CD14-positive monocyte (primary cell): ENCODE data around the gene MBD1. TPM values are rescaled to one million over a fixed set of nuclear protein-coding genes. Genes with fewer than 3 reads are reported as not detected.

Experiments used
- DNase-seq, 3 donors: peaks; one replicate each; pipeline ENCODE4 v3.0.0-alpha.2; 2011 to 2022
- H2AFZ ChIP-seq: 2 replicates; pipeline ENCODE4 v1.6.0; 2012; ENCODE audit warnings: mild to moderate bottlenecking, low read depth, low read length, inconsistent platforms; ENCODE audit not compliant: insufficient read depth, poor library complexity, severe bottlenecking
- H3K27ac ChIP-seq, 2 donors: 1 replicate in 1 of 2; 2 replicates in 1 of 2; pipeline ENCODE4 v1.5.1; 2012 to 2013; ENCODE audit warnings: low read length in 2 of 2, control low read depth in 1 of 2, inconsistent platforms in 1 of 2, low read depth in 1 of 2, mild to moderate bottlenecking in 1 of 2
- H3K27me3 ChIP-seq, 2 donors: one replicate each; pipeline versions ENCODE4 v1.6.0 to v1.6.1; 2011 to 2013; ENCODE audit warnings: low read length in 2 of 2; ENCODE audit not compliant: control insufficient read depth in 2 of 2, insufficient read depth in 2 of 2
- H3K36me3 ChIP-seq, 2 donors: replicated peaks in 1 of 2; 1 replicate in 1 of 2; 2 replicates in 1 of 2; pipeline versions ENCODE4 v1.5.1 to v1.6.1; 2012 to 2013; ENCODE audit warnings: low read length in 2 of 2, control low read depth in 1 of 2, inconsistent platforms in 1 of 2, mild to moderate bottlenecking in 1 of 2; ENCODE audit not compliant: insufficient read depth in 2 of 2, control insufficient read depth in 1 of 2
- H3K4me1 ChIP-seq, 2 donors: 1 replicate in 1 of 2; 2 replicates in 1 of 2; pipeline versions ENCODE4 v1.5.1 to v1.6.1; 2012 to 2013; ENCODE audit warnings: low read length in 2 of 2, control low read depth in 1 of 2, inconsistent platforms in 1 of 2, mild to moderate bottlenecking in 1 of 2, moderate library complexity in 1 of 2; ENCODE audit not compliant: insufficient read depth in 2 of 2, control insufficient read depth in 1 of 2
- H3K4me2 ChIP-seq: replicated peaks from 2 replicates; pipeline ENCODE3; 2012; ENCODE audit warnings: low read length, moderate library complexity, mild to moderate bottlenecking; ENCODE audit not compliant: poor library complexity, severe bottlenecking; ENCODE audit errors: extremely low read depth
- H3K4me3 ChIP-seq, 3 experiments: fragments of 200-600 bp in 1 of 3; sonication (generic) in 1 of 3; replicated peaks in 1 of 3; 1 replicate in 2 of 3; 2 replicates in 1 of 3; pipeline ENCODE4 v1.5.1; 2011 to 2013; ENCODE audit warnings: low read length in 3 of 3, mild to moderate bottlenecking in 3 of 3, control low read depth in 2 of 3, low read depth in 2 of 3, inconsistent platforms in 1 of 3, moderate library complexity in 1 of 3
- H3K79me2 ChIP-seq: 2 replicates; pipeline ENCODE4 v1.6.0; 2012; ENCODE audit warnings: mild to moderate bottlenecking, control low read depth, inconsistent platforms, low read length, moderate library complexity; ENCODE audit not compliant: insufficient read depth
- H3K9ac ChIP-seq: 2 replicates; pipeline ENCODE4 v1.6.0; 2017; ENCODE audit warnings: low read length, mild to moderate bottlenecking; ENCODE audit not compliant: insufficient read depth, poor library complexity, severe bottlenecking
- H3K9me3 ChIP-seq, 2 donors: replicated peaks in 1 of 2; 1 replicate in 1 of 2; 2 replicates in 1 of 2; pipeline versions ENCODE4 v1.5.1 to v1.6.1; 2012 to 2013; ENCODE audit warnings: low read length in 2 of 2, control low read depth in 1 of 2; ENCODE audit not compliant: control insufficient read depth in 1 of 2, insufficient read depth in 1 of 2
- H4K20me1 ChIP-seq: 2 replicates; pipeline ENCODE4 v1.6.0; 2012; ENCODE audit warnings: mild to moderate bottlenecking, low read length, control low read depth, moderate library complexity; ENCODE audit not compliant: insufficient read depth
- H3K27ac Mint-ChIP-seq, 7 donors: one replicate each; pipeline ENCODE4 v1.8.0; 2020; ENCODE audit warnings: mild to moderate bottlenecking in 7 of 7, mixed read lengths in 7 of 7, moderate library complexity in 6 of 7, inconsistent platforms in 2 of 7
- H3K27me3 Mint-ChIP-seq, 3 donors: one replicate each; pipeline ENCODE4 v1.8.0; 2021 to 2022; ENCODE audit warnings: low read depth in 3 of 3, mild to moderate bottlenecking in 3 of 3, mixed read lengths in 3 of 3, moderate library complexity in 3 of 3, inconsistent platforms in 1 of 3
- H3K36me3 Mint-ChIP-seq, 2 donors: one replicate each; pipeline ENCODE4 v1.8.0; 2020; ENCODE audit warnings: mixed read lengths in 2 of 2, inconsistent platforms in 1 of 2, mild to moderate bottlenecking in 1 of 2
- H3K4me1 Mint-ChIP-seq: one replicate; pipeline ENCODE4 v1.8.0; 2020; ENCODE audit warnings: mild to moderate bottlenecking, mixed read lengths
- H3K4me3 Mint-ChIP-seq, 2 donors: one replicate each; pipeline ENCODE4 v1.8.0; 2020; ENCODE audit warnings: mild to moderate bottlenecking in 2 of 2, mixed read lengths in 2 of 2, moderate library complexity in 1 of 2
- H3K9me3 Mint-ChIP-seq, 7 donors: one replicate each; pipeline ENCODE4 v1.8.0; 2020 to 2022; ENCODE audit warnings: mixed read lengths in 7 of 7, mild to moderate bottlenecking in 6 of 7, moderate library complexity in 6 of 7, inconsistent platforms in 2 of 7
- CTCF ChIP-seq: fragments of 200-600 bp; IDR thresholded peaks from one replicate; pipeline ENCODE4 v1.8.0; 2022; ENCODE audit warnings: antibody characterized with exemption, mild to moderate bottlenecking
- WGBS: methylation state at CpG from one replicate; pipeline ENCODE4 v1.1.5; 2013; ENCODE audit warnings: missing lambda C conversion rate; ENCODE audit not compliant: insufficient coverage; 5-methylcytosine and 5-hydroxymethylcytosine counted together
- intact Hi-C, 2 donors: fragments of 100-400 bp; cut with micrococcal nuclease; formaldehyde crosslinking; loops; one replicate each; pipeline versions ENCODE4 v1.15.0 to v1.15.1; 2023
- polyA minus RNA-seq: library from RNA; depleted of rRNA, polyadenylated mRNA; stranded (reverse); fragments of >200 nt; gene quantifications from 2 replicates; pipeline ENCODE4 v1.2.3, GENCODE V29; 2012
- polyA plus RNA-seq, 3 donors: library from polyadenylated mRNA; depleted of rRNA in 1 of 3; unstranded in 2 of 3; stranded (reverse) in 1 of 3; fragments of 300-500 nt in 2 of 3; fragments of >200 nt in 1 of 3; fragmentation: Illumina TruSeq in 2 of 3; gene quantifications; 1 replicate in 2 of 3; 2 replicates in 1 of 3; pipeline ENCODE4 v1.2.3, GENCODE V29; 2012 to 2021
- total RNA-seq, 12 experiments: library from RNA in 1 of 12; stranded (reverse) in 1 of 12; fragments of 120-200 nt in 1 of 12; gene quantifications; one replicate each; pipeline ENCODE4 v1.2.4 and lab custom pipeline; 2013 to 2026; ENCODE audit warnings: mixed read lengths in 6 of 12, inconsistent platforms in 1 of 12

The MBD1 gene
- 51.2 TPM for total RNA-seq (2013)
- 10 to 100 TPM; 13.2 to 88.6 (median 17.4) TPM for polyA plus RNA-seq
- polyA minus RNA-seq: 57.3 and 60.5 TPM in 2 replicates
- 34.8 to 82.0 (median 58.7) reads per million in 11 experiments for total RNA-seq (lab: John Stamatoyannopoulos, UW)

DNA sequence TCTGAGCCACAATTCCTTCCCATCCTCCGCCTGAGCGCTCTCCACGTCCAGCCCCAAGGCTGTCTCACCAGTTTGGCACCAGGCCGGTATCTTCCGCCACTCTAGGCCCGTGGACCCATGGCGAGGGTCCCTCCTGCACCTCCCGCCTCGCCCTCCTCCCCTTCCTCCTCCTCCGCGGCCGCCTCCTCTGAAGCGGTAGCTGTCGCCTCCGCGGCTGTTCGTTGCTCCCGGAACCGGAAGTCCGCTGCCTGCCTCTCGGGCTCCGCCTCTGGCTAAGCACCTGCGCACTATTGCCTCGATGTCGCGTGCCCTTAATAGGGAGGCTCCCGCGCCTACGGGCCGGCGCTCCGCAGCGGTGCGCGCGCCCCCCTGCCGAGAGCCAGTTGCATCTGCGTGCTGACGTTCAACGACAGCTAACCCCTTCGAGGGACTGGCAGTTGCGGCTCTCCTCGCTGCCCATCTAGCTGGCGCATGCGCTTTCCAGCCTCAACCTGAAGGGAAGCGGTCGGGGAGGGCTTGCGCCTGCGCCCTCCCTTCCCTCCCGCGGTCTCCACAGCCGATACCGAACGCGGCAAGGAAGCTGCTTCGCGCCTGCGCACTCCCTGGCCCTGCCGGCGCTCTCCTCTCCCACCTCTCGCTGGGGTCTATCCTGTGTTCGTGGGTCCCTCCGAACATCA, at the start of gene MBD1:
Gene MBD1, minus strand, starts transcription at position 229 of the 677 bp plus-strand sequence. CDS start 1,531 bp downstream, outside the sequence.
- Mint-ChIP-seq H3K4me3 (peak within 1 kb of the TSS; percentile 93 to 98), H3K9me3 (peaks cover 0 to 2% (median 0%) of the 10 kb centered on the region in 7 donors), H3K27ac (peak within 1 kb of the TSS; percentile 93 to 98 (median 96)), H3K4me1 (peaks cover 49% of the 10 kb centered on the region), H3K27me3 (peaks cover 0 to 2% (median 0%) of the 10 kb centered on the region in 3 donors), H3K36me3 (peaks cover 54 to 60% of the 10 kb centered on the region in 2 donors)
- no peaks in the 10 kb centered on the region for H4K20me1 ChIP-seq
- peaks cover 26 to 55% of the 10 kb centered on the region in 2 donors for H3K4me1 ChIP-seq
- H3K4me3 ChIP-seq: peak within 1 kb of the TSS; percentile 78 to 92 (median 86)
- H3K9me3 ChIP-seq: no peaks in the 10 kb centered on the region
- peak; percentile 21 for TF ChIP-seq CTCF
- DNase-seq: peak; percentile 97 to 98 (median 98)
- peaks cover 44 to 72% of the 10 kb centered on the region in 2 donors for H3K36me3 ChIP-seq
- intact Hi-C loops: loop anchor here (5.0 to 10.0 kb wide), 3 partner anchors 76 to 787 kb away; partner anchors contain the start of genes SKA1 (in 2 of the 2) and RPL17 (in 1 of the 2)
- peaks cover 39% of the 10 kb centered on the region for H3K79me2 ChIP-seq
- peak within 1 kb of the TSS; percentile 82 for H3K9ac ChIP-seq
- peak within 1 kb of the TSS; percentile 96 for H2AFZ ChIP-seq
- H3K4me2 ChIP-seq: peak within 1 kb of the TSS; percentile 77
- under 1% methylated on average over 63 of the region's 63 CpGs for WGBS
- H3K27ac ChIP-seq: peak within 1 kb of the TSS; percentile 86 to 87
- H3K27me3 ChIP-seq: no peaks in the 10 kb centered on the region

DNA sequence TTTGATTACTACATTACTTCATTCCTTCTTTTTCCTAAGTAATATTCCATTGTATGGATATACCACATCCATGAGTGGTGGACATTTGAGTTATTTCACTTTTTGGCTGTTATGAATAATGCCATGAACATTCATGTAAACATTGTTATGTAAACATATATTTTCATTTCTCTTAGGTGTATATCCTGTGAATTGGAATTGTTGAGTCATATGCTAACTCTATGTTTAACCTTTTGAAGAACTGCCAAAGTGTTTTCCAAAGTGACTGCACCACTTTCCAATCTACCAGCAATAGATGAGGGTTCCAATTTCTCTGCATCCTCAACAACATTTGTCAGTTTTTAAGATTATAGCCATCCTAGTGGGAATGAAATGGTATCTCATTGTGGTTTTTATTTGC, 48.9 kb upstream of the MBD1 start:
- H3K4me3 Mint-ChIP-seq: no peak overlapping the region
- no peak overlapping the region for H3K27ac Mint-ChIP-seq
- Histone ChIP-seq H3K27ac (no peak overlapping the region), H3K4me2 (no peak overlapping the region), H4K20me1 (no peaks in the 10 kb centered on the region), H3K4me3 (no peak overlapping the region), H3K9ac (no peak overlapping the region), H2AFZ (no peak overlapping the region), H3K36me3 (no peaks in the 10 kb centered on the region), H3K9me3 (no peaks in the 10 kb centered on the region), H3K4me1 (no peaks in the 10 kb centered on the region), H3K27me3 (peaks cover 0 to 3% of the 10 kb centered on the region in 2 donors), H3K79me2 (no peaks in the 10 kb centered on the region)
- DNase-seq: no peak
- H3K36me3 Mint-ChIP-seq: no peaks in the 10 kb centered on the region
- H3K27me3 Mint-ChIP-seq: peaks cover 12 to 23% (median 12%) of the 10 kb centered on the region in 3 donors
- H3K9me3 Mint-ChIP-seq: peaks cover 0 to 5% (median under 1%) of the 10 kb centered on the region in 7 donors
- H3K4me1 Mint-ChIP-seq: no peaks in the 10 kb centered on the region
- TF ChIP-seq CTCF: no peak
- intact Hi-C loops: no loop called here
